ENCODE measurements around the gene SLFNL1.

Gene SLFNL1

GRCh38 chr1:40977716-40978115, 43.8 kb downstream of the SLFNL1 start:
- peak overlapping the region in 1 of 2 experiments; percentile 15 for H3K27ac ChIP-seq (ENCODE audit: insufficient read depth in 1 of 2, low read depth in 1 of 2, low read length in 2 of 2, poor library complexity in 1 of 2, severe bottlenecking in 2 of 2)
- WGBS (ENCODE audit: insufficient coverage): no CpG with 5 or more reads among the region's 1 CpG
- CTCF ChIA-PET: no interaction called here

DNA sequence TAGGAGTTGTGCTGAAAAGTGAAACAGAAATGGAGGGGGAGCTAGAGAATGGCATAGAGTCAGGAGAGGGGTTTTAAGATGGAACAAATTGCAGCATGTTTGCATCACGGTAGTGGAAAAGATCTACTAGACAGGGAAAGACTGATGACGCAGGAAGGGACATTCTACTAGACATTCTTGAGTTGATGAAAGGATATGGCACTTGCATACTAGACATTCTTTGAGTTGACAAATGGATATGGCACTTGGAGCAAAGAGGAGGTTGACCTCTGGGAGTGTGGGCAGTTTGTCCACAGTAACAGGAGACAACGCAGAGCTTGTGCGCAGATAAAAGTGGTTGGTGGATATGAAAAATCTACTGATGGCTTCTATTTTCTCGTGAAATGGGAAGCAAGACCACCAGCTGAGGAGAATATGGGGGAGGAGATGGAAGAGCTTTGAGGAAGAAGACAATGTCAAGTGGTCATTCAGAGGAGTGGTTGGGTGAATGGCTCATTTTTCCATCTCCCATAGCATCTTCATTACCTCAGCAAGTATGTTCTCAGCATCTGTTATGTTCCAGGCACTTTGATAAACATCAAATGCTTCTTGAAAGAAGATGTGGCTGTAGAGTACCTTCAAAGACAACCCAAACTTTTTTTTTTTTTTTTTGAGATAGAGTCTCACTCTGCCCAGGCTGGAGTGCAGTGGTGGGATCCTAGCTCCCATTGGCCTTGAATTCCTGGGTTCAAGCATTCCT, 44.4 kb downstream of the SLFNL1 start:
- Histone ChIP-seq H3K4me3 (ENCODE audit: control insufficient read depth in 1 of 7, extremely low read depth in 1 of 7, insufficient read depth in 4 of 7, low read depth in 2 of 7, low read length in 6 of 7) (no peak overlapping the region), H3K4me1 (ENCODE audit: control extremely low read depth in 1 of 4, control insufficient read depth in 4 of 4, insufficient read depth in 4 of 4, low read length in 3 of 4) (peaks cover 0 to 37% (median 17%) of the 10 kb centered on the region in 4 experiments), H3K27ac (ENCODE audit: insufficient read depth in 1 of 2, low read depth in 1 of 2, low read length in 2 of 2, poor library complexity in 1 of 2, severe bottlenecking in 2 of 2) (no peak overlapping the region), H3K9me3 (ENCODE audit: control extremely low read depth in 1 of 5, control insufficient read depth in 4 of 5, insufficient read depth in 2 of 5, low read depth in 1 of 5, low read length in 4 of 5) (no peaks in the 10 kb centered on the region), H3K27me3 (replicated peaks in 2 of 5; ENCODE audit: control insufficient read depth in 4 of 5, insufficient read depth in 5 of 5, low read length in 4 of 5) (no peaks in the 10 kb centered on the region), H3K36me3 (ENCODE audit: control insufficient read depth in 4 of 4, insufficient read depth in 4 of 4, low read length in 3 of 4) (no peaks in the 10 kb centered on the region)
- POLR2A ChIA-PET: interaction anchor here (0.6 kb wide), 1 partner anchor 53 kb away, joined by 7 read pairs; no protein-coding TSS in a partner anchor
- DNase-seq: no peak
- WGBS (ENCODE audit: insufficient coverage): 97% methylated on average over 5 of the region's 5 CpGs
- CTCF ChIA-PET: no interaction called here

More at GRCh38 chr1:40977716-40978115, 43.8 kb downstream of the SLFNL1 start:
- POLR2A ChIA-PET: interaction anchor here (0.6 kb wide), 1 partner anchor 52 kb away, joined by 7 read pairs; no protein-coding TSS in a partner anchor
- H3K36me3 ChIP-seq (ENCODE audit: control insufficient read depth in 4 of 4, insufficient read depth in 4 of 4, low read length in 3 of 4): peaks cover 0 to 3% (median 0%) of the 10 kb centered on the region in 4 experiments
- H3K9me3 ChIP-seq (ENCODE audit: control extremely low read depth in 1 of 5, control insufficient read depth in 4 of 5, insufficient read depth in 2 of 5, low read depth in 1 of 5, low read length in 4 of 5): no peaks in the 10 kb centered on the region
- no peaks in the 10 kb centered on the region for H3K27me3 ChIP-seq (replicated peaks in 2 of 5; ENCODE audit: control insufficient read depth in 4 of 5, insufficient read depth in 5 of 5, low read length in 4 of 5)
- peaks cover 0 to 37% (median 17%) of the 10 kb centered on the region in 4 experiments for H3K4me1 ChIP-seq (ENCODE audit: control extremely low read depth in 1 of 4, control insufficient read depth in 4 of 4, insufficient read depth in 4 of 4, low read length in 3 of 4)
- no peak for DNase-seq
- H3K4me3 ChIP-seq (ENCODE audit: control insufficient read depth in 1 of 7, extremely low read depth in 1 of 7, insufficient read depth in 4 of 7, low read depth in 2 of 7, low read length in 6 of 7): no peak overlapping the region

DNA sequence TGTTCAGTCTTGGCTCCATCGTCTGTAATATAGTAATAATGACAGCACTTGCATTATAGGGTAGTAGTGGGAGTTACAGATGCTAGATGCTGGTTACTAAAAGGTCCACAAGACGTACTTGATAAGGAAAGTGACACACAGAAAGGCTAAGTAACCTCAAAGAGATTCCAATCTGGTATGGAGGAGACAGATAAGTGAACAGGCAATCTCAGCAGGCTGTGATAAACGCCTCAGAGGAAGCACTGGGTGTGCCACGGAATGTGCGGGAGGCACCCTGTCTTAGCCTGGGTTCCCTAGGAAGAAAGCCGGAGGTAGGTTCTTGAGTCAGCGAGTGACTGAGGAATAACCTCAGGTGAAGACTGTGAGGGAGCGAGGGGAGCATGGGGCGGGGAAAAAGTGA, 46.6 kb downstream of the SLFNL1 start:
- no peaks in the 10 kb centered on the region for H3K36me3 ChIP-seq (ENCODE audit: control insufficient read depth in 4 of 4, insufficient read depth in 4 of 4, low read length in 3 of 4)
- H3K4me3 ChIP-seq (ENCODE audit: control insufficient read depth in 1 of 7, extremely low read depth in 1 of 7, insufficient read depth in 4 of 7, low read depth in 2 of 7, low read length in 6 of 7): no peak overlapping the region
- H3K27ac ChIP-seq (ENCODE audit: insufficient read depth in 1 of 2, low read depth in 1 of 2, low read length in 2 of 2, poor library complexity in 1 of 2, severe bottlenecking in 2 of 2): no peak overlapping the region
- POLR2A ChIA-PET: no interaction called here
- peak in 2 of 3 donors; percentile 37 to 59 for DNase-seq
- CTCF ChIA-PET: interaction anchor here (0.7 to 1.6 kb wide), 6 partner anchors 9 to 371 kb away, joined by 3 to 5 read pairs (median 4); no protein-coding TSS in a partner anchor
- WGBS (ENCODE audit: insufficient coverage): 69% methylated on average over 9 of the region's 9 CpGs
- H3K9me3 ChIP-seq (ENCODE audit: control extremely low read depth in 1 of 5, control insufficient read depth in 4 of 5, insufficient read depth in 2 of 5, low read depth in 1 of 5, low read length in 4 of 5): no peaks in the 10 kb centered on the region
- H3K4me1 ChIP-seq (ENCODE audit: control extremely low read depth in 1 of 4, control insufficient read depth in 4 of 4, insufficient read depth in 4 of 4, low read length in 3 of 4): peaks cover 0 to 18% (median 6%) of the 10 kb centered on the region in 4 experiments
- H3K27me3 ChIP-seq (replicated peaks in 2 of 5; ENCODE audit: control insufficient read depth in 4 of 5, insufficient read depth in 5 of 5, low read length in 4 of 5): no peaks in the 10 kb centered on the region

- ChIA-PET POLR2A (no interaction called here), CTCF (interaction anchor here (1.6 kb wide), 1 partner anchor 23 kb away, joined by 4 read pairs; no protein-coding TSS in a partner anchor)
- no peak overlapping the region for H3K4me3 ChIP-seq (ENCODE audit: control insufficient read depth in 1 of 7, extremely low read depth in 1 of 7, insufficient read depth in 4 of 7, low read depth in 2 of 7, low read length in 6 of 7)
- peaks cover 0 to 13% (median 2%) of the 10 kb centered on the region in 4 experiments for H3K4me1 ChIP-seq (ENCODE audit: control extremely low read depth in 1 of 4, control insufficient read depth in 4 of 4, insufficient read depth in 4 of 4, low read length in 3 of 4)
- H3K27me3 ChIP-seq (replicated peaks in 2 of 5; ENCODE audit: control insufficient read depth in 4 of 5, insufficient read depth in 5 of 5, low read length in 4 of 5): no peaks in the 10 kb centered on the region
- 20% methylated on average over 2 of the region's 2 CpGs for WGBS (ENCODE audit: insufficient coverage)
- H3K27ac ChIP-seq (ENCODE audit: insufficient read depth in 1 of 2, low read depth in 1 of 2, low read length in 2 of 2, poor library complexity in 1 of 2, severe bottlenecking in 2 of 2): no peak overlapping the region
- peak in 2 of 3 donors; percentile 36 to 44 for DNase-seq
- H3K36me3 ChIP-seq (ENCODE audit: control insufficient read depth in 4 of 4, insufficient read depth in 4 of 4, low read length in 3 of 4): no peaks in the 10 kb centered on the region
- no peaks in the 10 kb centered on the region for H3K9me3 ChIP-seq (ENCODE audit: control extremely low read depth in 1 of 5, control insufficient read depth in 4 of 5, insufficient read depth in 2 of 5, low read depth in 1 of 5, low read length in 4 of 5)
Measured at GRCh38 chr1:40973912-40974311, 47.6 kb downstream of the SLFNL1 start.

- POLR2A ChIA-PET: no interaction called here
- no CpG with 5 or more reads among the region's 1 CpG for WGBS (ENCODE audit: insufficient coverage)
- H3K36me3 ChIP-seq (ENCODE audit: control insufficient read depth in 4 of 4, insufficient read depth in 4 of 4, low read length in 3 of 4): no peaks in the 10 kb centered on the region
Measured at GRCh38 chr1:40971966-40972365, 49.6 kb downstream of the SLFNL1 start.

GRCh38 chr1:40969445-40969844, 52.1 kb downstream of the SLFNL1 start:
- WGBS (ENCODE audit: insufficient coverage): 96% methylated on average over 5 of the region's 6 CpGs

More at GRCh38 chr1:40971966-40972365, 49.6 kb downstream of the SLFNL1 start:
- Histone ChIP-seq H3K27ac (ENCODE audit: insufficient read depth in 1 of 2, low read depth in 1 of 2, low read length in 2 of 2, poor library complexity in 1 of 2, severe bottlenecking in 2 of 2) (no peak overlapping the region), H3K9me3 (ENCODE audit: control extremely low read depth in 1 of 5, control insufficient read depth in 4 of 5, insufficient read depth in 2 of 5, low read depth in 1 of 5, low read length in 4 of 5) (no peaks in the 10 kb centered on the region), H3K4me3 (ENCODE audit: control insufficient read depth in 1 of 7, extremely low read depth in 1 of 7, insufficient read depth in 4 of 7, low read depth in 2 of 7, low read length in 6 of 7) (no peak overlapping the region), H3K27me3 (replicated peaks in 2 of 5; ENCODE audit: control insufficient read depth in 4 of 5, insufficient read depth in 5 of 5, low read length in 4 of 5) (no peaks in the 10 kb centered on the region), H3K4me1 (ENCODE audit: control extremely low read depth in 1 of 4, control insufficient read depth in 4 of 4, insufficient read depth in 4 of 4, low read length in 3 of 4) (peaks cover 0 to 12% (median 1%) of the 10 kb centered on the region in 4 experiments)
- CTCF ChIA-PET: interaction anchor here (1.3 to 2.9 kb wide), 3 partner anchors 19 to 116 kb away, joined by 3 to 10 read pairs (median 5); no protein-coding TSS in a partner anchor
- peak in 2 of 3 donors; percentile 32 to 37 for DNase-seq

DNA sequence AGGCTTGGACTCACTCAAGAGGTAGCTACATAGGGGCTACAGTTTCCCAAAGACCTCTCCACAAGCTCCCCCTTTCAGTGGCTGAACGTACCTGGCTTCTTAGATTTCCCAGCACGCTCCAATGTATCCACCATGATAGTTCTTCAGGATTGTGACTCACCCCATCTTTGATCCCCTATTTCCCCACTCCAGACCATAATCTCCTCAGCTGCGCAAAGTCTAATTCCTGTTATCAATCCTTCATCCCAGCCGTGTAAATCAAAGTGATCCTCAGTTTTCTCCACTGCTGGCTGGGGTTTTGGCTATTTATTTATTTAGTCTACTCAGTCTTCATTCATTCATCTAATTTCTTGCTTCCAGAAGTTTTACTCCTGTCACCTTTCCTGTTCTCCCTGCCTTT, 55.1 kb downstream of the SLFNL1 start:
- Histone ChIP-seq H3K36me3 (ENCODE audit: control insufficient read depth in 4 of 4, insufficient read depth in 4 of 4, low read length in 3 of 4) (no peaks in the 10 kb centered on the region), H3K4me3 (ENCODE audit: control insufficient read depth in 1 of 7, extremely low read depth in 1 of 7, insufficient read depth in 4 of 7, low read depth in 2 of 7, low read length in 6 of 7) (no peak overlapping the region), H3K9me3 (ENCODE audit: control extremely low read depth in 1 of 5, control insufficient read depth in 4 of 5, insufficient read depth in 2 of 5, low read depth in 1 of 5, low read length in 4 of 5) (no peaks in the 10 kb centered on the region), H3K4me1 (ENCODE audit: control extremely low read depth in 1 of 4, control insufficient read depth in 4 of 4, insufficient read depth in 4 of 4, low read length in 3 of 4) (peaks cover 0 to 2% (median 0%) of the 10 kb centered on the region in 4 experiments), H3K27ac (ENCODE audit: insufficient read depth in 1 of 2, low read depth in 1 of 2, low read length in 2 of 2, poor library complexity in 1 of 2, severe bottlenecking in 2 of 2) (no peak overlapping the region), H3K27me3 (replicated peaks in 2 of 5; ENCODE audit: control insufficient read depth in 4 of 5, insufficient read depth in 5 of 5, low read length in 4 of 5) (peaks cover 0 to 17% (median 0%) of the 10 kb centered on the region in 5 experiments)
- ChIA-PET POLR2A (no interaction called here), CTCF (interaction anchor here (0.6 to 1.7 kb wide), 6 partner anchors 9 to 24 kb away, joined by 3 to 6 read pairs (median 4); partner anchors contain the start of gene CTPS1)
- 86% methylated on average over 4 of the region's 4 CpGs for WGBS (ENCODE audit: insufficient coverage)
- DNase-seq: no peak

More at GRCh38 chr1:40969445-40969844, 52.1 kb downstream of the SLFNL1 start:
- CTCF ChIA-PET: interaction anchor here (1.7 kb wide), 1 partner anchor 19 kb away, joined by 8 read pairs; no protein-coding TSS in a partner anchor
- no peak overlapping the region for H3K27ac ChIP-seq (ENCODE audit: insufficient read depth in 1 of 2, low read depth in 1 of 2, low read length in 2 of 2, poor library complexity in 1 of 2, severe bottlenecking in 2 of 2)
- H3K4me1 ChIP-seq (ENCODE audit: control extremely low read depth in 1 of 4, control insufficient read depth in 4 of 4, insufficient read depth in 4 of 4, low read length in 3 of 4): peaks cover 0 to 9% (median 1%) of the 10 kb centered on the region in 4 experiments
- no peak overlapping the region for H3K4me3 ChIP-seq (ENCODE audit: control insufficient read depth in 1 of 7, extremely low read depth in 1 of 7, insufficient read depth in 4 of 7, low read depth in 2 of 7, low read length in 6 of 7)
- H3K27me3 ChIP-seq (replicated peaks in 2 of 5; ENCODE audit: control insufficient read depth in 4 of 5, insufficient read depth in 5 of 5, low read length in 4 of 5): peaks cover 0 to 15% (median 0%) of the 10 kb centered on the region in 5 experiments
- POLR2A ChIA-PET: no interaction called here
- no peaks in the 10 kb centered on the region for H3K9me3 ChIP-seq (ENCODE audit: control extremely low read depth in 1 of 5, control insufficient read depth in 4 of 5, insufficient read depth in 2 of 5, low read depth in 1 of 5, low read length in 4 of 5)
- no peak for DNase-seq
- no peaks in the 10 kb centered on the region for H3K36me3 ChIP-seq (ENCODE audit: control insufficient read depth in 4 of 4, insufficient read depth in 4 of 4, low read length in 3 of 4)

Data from common myeloid progenitor, CD34-positive (primary cell).